Sigmoid colon (tissue), 4 donors: ENCODE measurements around the gene PLD3.

Experiments used
- POLR2A ChIP-seq, 2 donors: fragments of 450-650 bp; IDR thresholded peaks; one replicate each; pipeline ENCODE4 v1.6.1; 2016; ENCODE audit warnings: antibody characterized with exemption in 2 of 2, mild to moderate bottlenecking in 2 of 2, moderate library complexity in 2 of 2
- POLR2AphosphoS5 ChIP-seq, 4 donors: sonication (generic); formaldehyde crosslinking; IDR thresholded peaks; one replicate each; pipeline ENCODE4 v1.6.1; 2017; ENCODE audit warnings: antibody characterized with exemption in 4 of 4
- TF ChIP-seq, protein P1 (sequence below), 4 experiments: fragments of 450-650 bp in 3 of 4; fragments of 200-600 bp in 1 of 4; IDR thresholded peaks; one replicate each; pipeline ENCODE4 v1.5.1; 2016 to 2019; ENCODE audit warnings: antibody characterized with exemption in 4 of 4, mild to moderate bottlenecking in 3 of 4, moderate library complexity in 2 of 4

- TF ChIP-seq POLR2AphosphoS5 (IDR thresholded peaks at IDR 0.05) (no peak), POLR2A (IDR thresholded peaks at IDR 0.05) (no peak)
- TF ChIP-seq, protein P1, sequence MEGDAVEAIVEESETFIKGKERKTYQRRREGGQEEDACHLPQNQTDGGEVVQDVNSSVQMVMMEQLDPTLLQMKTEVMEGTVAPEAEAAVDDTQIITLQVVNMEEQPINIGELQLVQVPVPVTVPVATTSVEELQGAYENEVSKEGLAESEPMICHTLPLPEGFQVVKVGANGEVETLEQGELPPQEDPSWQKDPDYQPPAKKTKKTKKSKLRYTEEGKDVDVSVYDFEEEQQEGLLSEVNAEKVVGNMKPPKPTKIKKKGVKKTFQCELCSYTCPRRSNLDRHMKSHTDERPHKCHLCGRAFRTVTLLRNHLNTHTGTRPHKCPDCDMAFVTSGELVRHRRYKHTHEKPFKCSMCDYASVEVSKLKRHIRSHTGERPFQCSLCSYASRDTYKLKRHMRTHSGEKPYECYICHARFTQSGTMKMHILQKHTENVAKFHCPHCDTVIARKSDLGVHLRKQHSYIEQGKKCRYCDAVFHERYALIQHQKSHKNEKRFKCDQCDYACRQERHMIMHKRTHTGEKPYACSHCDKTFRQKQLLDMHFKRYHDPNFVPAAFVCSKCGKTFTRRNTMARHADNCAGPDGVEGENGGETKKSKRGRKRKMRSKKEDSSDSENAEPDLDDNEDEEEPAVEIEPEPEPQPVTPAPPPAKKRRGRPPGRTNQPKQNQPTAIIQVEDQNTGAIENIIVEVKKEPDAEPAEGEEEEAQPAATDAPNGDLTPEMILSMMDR (IDR thresholded peaks at IDR 0.05): no peak
Measured at GRCh38 chr19:40418040-40418439, 69.5 kb downstream of the PLD3 start.
